Activated gamma-delta T cell treated with anti-CD3 and anti-CD28 coated beads, Interleukin-2, amount 50 U/mL, for 16 hours (primary cell): ENCODE measurements around the gene NINJ1.

ENCODE experiments used
- DNase-seq: peaks from one replicate; pipeline ENCODE4 v3.0.0-alpha.2; 2020; ENCODE audit warnings: low read depth

The NINJ1 gene

GRCh38 chr9:93134015-93134739, at the start of gene NINJ1:
NINJ1 (minus strand) TSS chr9:93134251; CDS start chr9:93134217, 34 bp downstream.
- peak; percentile 84 for DNase-seq

DNA sequence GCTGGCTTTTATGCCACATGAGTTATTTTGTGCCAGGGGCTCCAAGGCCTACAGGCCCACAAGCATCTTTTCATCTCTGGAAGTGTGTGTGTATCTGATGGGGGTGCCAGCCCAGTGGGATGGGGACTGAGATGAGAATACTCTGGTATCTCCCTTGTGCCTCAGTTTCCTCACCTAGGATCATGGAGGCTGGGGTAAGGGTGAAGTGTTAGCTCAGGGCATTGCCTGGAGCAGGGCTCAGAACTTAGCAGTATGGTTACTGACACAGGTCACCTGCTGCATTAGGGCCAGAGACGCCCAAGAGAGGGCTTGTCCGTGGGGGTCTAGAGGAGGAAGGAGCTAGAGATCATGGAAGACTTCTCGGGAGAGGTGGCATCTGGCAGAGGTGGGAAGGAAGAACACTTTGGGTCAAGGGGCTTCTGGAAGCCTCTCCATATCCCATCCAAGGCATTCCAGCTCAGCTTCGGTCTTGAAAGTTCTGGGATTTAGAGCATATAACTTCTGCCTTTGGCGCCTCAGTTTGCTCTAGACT, 49.1 kb upstream of the NINJ1 start:
- DNase-seq, result no peak

DNA sequence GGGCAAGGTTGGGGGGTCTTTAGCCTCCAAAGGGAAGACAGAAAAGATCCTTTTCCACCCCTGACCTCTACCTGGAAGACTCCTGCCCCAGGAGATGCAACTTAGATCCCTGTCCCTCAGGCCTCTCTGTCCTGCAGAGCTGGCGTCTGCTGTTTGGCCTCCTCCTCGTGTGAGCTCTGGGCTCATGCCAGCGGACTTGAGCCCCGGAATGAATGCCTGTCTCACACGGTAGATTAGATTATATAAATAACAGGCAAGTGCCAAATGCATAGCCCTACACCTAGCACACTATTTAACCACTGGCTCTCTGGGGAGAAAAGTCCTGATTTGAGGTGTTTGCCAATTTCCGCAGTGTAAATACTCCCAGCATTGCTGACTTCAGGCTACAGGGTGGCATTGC, 48.5 kb upstream of the NINJ1 start:
- no peak for DNase-seq

DNA sequence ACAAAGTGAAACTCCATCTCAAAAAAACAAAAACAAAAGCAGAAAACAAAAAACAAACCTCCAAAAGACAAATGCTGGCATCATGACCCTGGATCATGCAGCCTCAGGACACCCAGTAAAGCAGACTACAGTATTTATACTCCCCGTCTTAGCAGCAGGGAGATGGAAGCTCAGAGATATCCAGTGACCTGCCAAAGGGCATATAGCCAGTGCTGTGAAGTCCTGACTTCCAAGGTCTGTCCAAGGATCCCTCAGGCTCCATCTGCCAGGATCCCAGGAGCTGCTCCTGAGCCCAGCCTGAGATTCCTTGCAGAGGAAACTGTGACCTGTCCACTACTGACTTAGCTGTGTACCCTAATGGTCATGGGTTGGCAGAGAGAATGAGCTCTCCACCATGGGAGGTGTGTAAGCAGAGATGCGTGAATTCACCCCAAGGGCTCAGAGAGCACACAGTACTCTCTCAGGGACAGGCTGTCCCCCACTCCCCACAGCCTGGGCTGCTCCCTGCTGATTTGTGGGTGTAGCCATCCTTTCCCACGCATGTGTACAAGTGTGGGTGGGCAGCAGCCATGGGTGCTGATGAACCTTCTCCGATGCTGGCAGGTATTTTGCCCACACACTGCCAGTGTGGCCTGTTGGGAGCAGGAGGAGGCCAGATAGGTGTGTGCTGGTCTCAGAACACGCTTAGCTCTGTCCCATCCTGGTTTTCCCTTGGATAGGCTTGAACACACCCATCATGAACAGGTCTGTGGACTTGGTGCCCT, 47.8 kb upstream of the NINJ1 start:
- no peak for DNase-seq

- DNase-seq, result no peak
Observed at GRCh38 chr9:93180938-93181337, 46.9 kb upstream of the NINJ1 start.

- no peak for DNase-seq
Observed at GRCh38 chr9:93178851-93179786, 45.1 kb upstream of the NINJ1 start.

- no peak for DNase-seq
Observed at GRCh38 chr9:93177676-93178075, 43.6 kb upstream of the NINJ1 start.

DNA sequence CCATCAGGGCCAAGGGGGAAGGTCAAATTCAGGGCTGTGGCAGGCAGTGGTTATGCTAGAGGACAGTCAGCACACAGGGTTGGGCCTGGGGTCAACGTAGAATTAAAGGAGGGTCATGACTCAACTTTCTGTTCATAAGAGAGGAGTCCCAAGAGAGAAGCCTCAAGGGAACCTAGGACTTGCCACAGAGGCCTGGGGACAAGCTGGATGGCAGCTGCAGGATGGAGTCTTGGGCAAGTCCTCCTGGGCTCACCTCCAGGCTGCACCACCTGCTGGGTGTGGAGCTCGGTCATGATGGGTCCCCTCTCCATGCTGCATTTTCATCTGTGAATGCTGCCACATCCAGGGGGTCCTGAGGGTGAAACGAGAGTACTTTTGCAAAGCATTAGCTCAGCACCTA, 40.9 kb upstream of the NINJ1 start:
- DNase-seq, result no peak

DNA sequence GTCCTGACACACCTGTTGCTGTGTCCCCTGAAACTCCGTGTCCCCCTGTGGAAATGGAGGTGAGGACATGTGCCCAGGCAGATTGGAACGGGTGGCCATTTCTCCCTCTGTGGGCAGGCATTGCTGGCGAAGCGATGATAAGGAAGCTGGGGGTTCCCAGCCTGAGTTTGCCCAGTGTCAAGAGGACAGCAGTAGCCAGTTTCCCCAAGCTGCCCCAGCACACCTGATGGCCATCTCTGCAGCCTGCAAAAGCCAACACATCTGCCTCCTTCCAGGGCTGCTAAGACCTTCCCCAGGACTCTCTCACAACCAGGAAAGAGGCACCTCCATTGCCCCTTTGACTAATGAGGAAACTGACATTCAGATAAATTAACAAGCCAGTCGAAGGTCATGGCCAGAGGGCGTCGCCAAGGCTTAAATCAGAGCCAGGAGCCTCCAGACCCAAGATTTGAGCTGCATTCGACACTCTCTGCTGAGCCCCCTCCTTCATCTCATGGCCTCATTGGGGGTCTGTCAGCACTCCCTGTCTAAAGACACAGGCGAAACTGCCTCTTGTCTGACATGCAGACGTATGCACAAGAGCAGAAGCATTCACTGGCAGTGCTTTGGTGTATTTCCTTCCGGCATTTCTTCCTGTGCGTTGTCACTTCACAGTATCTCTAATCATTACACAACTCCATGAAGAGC, 39.5 kb upstream of the NINJ1 start:
- no peak for DNase-seq

- DNase-seq, result no peak
Observed at GRCh38 chr9:93172666-93173364, 38.8 kb upstream of the NINJ1 start.

GRCh38 chr9:93171261-93171990, 37.4 kb upstream of the NINJ1 start:
- no peak for DNase-seq

DNA sequence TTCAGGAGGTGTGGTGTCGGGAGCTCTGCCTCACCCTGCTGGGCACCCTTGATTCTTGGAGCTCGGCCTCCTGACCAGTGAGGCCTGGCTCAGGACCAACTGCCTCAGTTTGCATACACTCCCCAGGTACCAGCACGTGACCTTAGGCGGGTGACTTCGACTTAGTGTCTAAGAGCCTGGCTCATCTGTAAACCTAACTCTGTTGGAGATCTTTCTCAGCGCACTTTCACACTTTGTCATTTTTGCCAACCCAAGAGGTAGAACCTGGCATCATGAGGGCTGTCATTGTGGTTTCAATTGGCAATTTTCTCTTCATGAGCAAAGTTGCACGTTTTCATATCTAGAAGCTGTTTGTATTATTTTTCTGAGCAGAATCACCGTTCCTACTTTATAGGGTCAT, 36.5 kb upstream of the NINJ1 start:
- DNase-seq, result no peak

DNA sequence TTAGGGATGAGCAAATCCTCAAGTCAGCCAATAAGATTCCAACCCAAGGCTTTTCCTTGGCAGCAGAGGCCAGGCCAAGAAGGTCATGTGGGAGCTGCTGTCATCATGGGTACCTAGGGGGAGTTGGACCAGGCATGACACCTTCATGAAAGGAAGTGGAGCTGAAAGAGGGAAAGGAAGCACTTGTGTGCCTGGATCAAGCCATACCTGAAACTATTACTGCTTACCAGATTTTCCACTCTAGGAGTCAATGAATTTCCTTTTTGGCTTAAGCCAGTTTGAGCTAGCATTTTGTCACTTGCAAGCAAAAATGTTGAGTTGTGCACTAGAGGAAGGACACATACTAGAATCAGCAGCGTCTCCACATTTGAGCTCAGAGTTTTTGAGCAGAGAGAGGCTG, 35.4 kb upstream of the NINJ1 start:
- DNase-seq, result no peak

- no peak for DNase-seq
Observed at GRCh38 chr9:93168581-93168980, 34.5 kb upstream of the NINJ1 start.

- no peak for DNase-seq
Observed at GRCh38 chr9:93167838-93168237, 33.8 kb upstream of the NINJ1 start.

DNA sequence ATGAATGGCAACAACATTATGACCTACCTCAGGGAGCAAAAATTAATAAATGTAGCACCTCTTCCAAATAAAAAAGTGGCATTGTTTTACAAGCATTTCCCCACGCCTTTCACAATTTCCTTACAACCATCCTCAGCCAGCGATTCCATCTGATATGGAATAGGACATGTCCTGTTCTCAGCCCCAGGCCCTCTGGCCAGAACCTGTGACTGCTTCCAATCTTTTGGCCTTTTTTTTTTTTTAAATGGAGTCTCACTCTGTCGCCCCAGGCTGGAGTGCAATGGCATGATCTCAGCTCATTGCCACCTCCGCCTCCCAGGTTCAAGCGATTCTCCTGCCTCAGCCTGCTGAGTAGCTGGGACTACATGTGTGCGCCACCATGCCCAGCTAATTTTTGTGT, 33.1 kb upstream of the NINJ1 start:
- no peak for DNase-seq

DNA sequence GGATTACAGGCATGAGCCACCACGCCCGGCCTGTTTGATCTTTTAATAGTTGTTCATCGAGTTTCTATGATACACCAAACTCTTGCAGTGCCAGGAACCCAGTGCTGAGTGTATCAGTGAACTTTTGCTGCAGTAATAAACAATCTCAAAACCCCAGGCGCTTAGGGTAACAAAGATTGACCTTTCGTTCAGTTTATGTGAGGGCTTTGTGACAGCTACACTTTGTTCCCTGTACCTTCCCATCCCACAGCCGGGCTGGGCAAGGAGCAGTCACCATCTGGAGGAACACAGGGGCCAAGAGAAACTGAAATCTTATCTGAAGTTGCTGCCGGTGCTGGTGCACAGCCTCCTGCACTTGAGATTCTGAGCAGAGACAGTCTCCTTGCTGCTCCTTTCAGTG, 32.6 kb upstream of the NINJ1 start:
- no peak for DNase-seq

DNA sequence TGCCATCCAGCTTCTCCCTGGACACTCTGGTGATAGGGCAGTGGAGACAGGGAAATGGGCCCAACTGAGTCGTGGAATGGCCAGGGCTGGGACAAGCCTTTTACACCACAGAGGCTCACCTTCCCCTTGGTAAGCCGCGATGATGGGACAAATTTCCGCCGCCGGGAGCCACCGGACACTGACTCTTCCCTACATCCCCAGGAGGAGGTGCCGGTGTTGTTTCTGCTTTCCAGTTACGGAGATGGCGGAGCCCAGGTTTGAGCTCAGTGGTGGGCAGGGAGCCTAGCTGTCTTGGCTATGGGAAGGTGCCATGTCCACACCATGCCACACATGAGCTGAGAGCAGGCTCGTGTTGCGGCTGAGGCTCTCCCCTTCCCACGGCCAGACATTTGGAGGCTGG, 30.0 kb upstream of the NINJ1 start:
- no peak for DNase-seq

DNA sequence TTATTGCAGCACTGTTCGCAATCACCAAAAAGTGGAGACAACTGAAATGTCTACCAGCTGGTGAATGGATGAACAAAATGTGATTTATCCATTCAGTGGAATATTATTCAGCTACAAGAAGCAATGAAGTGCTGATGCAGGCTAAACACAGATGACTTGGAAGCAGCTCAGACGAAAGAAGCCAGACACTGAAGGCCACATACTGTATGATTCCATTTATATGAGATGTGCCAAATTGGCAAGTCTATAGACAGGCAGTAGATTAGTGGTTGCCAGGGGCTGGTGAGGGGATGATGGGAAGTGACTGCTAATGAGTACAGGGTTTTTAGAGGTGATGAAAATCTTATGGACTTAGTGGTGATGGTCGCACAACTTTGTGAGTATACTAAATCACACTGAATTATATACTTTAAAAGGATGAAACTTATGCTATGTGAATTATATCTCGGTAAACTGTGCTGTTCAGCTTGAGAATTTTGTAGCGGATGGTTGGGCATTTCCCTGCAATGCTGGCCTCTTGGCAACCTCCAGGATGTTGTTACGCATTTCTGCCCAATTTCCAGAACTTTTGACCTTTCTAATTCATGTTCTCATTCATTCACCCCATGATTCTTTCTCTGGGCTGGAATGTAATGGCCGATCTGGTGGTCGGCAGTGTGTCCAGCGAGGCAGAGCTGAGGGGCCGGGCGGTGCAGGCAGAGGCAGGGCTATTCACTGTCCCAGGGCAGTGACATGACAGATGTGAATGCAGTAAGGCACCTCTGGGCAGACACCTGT, 27.9 kb upstream of the NINJ1 start:
- no peak for DNase-seq
